ENCODE data around the gene IGDCC3.

Gene IGDCC3

GRCh38 chr15:65343374-65343981 lies 34.3 kb downstream of the IGDCC3 start:
- no peak for DNase-seq (ENCODE audit: low read depth, low spot score)

- no peak for DNase-seq (ENCODE audit: low read depth, low spot score)
Observed at GRCh38 chr15:65342493-65342892, 35.3 kb downstream of the IGDCC3 start.

- no peak for DNase-seq (ENCODE audit: low read depth, low spot score)
Observed at GRCh38 chr15:65339920-65340319, 37.9 kb downstream of the IGDCC3 start.

- no peak for DNase-seq (ENCODE audit: low read depth, low spot score)
Observed at GRCh38 chr15:65339416-65339815, 38.4 kb downstream of the IGDCC3 start.

GRCh38 chr15:65338823-65339222 lies 39.0 kb downstream of the IGDCC3 start:
- no peak for DNase-seq (ENCODE audit: low read depth, low spot score)

GRCh38 chr15:65338366-65338765 lies 39.4 kb downstream of the IGDCC3 start:
- no peak for DNase-seq (ENCODE audit: low read depth, low spot score)

GRCh38 chr15:65337436-65338070 lies 40.2 kb downstream of the IGDCC3 start:
- DNase-seq (ENCODE audit: low read depth, low spot score) = no peak

- no peak for DNase-seq (ENCODE audit: low read depth, low spot score)
Observed at GRCh38 chr15:65336493-65337435, 41.0 kb downstream of the IGDCC3 start.

- DNase-seq (ENCODE audit: low read depth, low spot score) = no peak
Observed at GRCh38 chr15:65335278-65336055, 42.3 kb downstream of the IGDCC3 start.

GRCh38 chr15:65334586-65335231 lies 43.1 kb downstream of the IGDCC3 start:
- no peak for DNase-seq (ENCODE audit: low read depth, low spot score)

- DNase-seq (ENCODE audit: low read depth, low spot score) = no peak
Observed at GRCh38 chr15:65333856-65334255, 43.9 kb downstream of the IGDCC3 start.

- DNase-seq (ENCODE audit: low read depth, low spot score) = no peak
Observed at GRCh38 chr15:65333148-65333820, 44.5 kb downstream of the IGDCC3 start.

- no peak for DNase-seq (ENCODE audit: low read depth, low spot score)
Observed at GRCh38 chr15:65332391-65333147, 45.2 kb downstream of the IGDCC3 start.

- no peak for DNase-seq (ENCODE audit: low read depth, low spot score)
Observed at GRCh38 chr15:65331811-65332210, 46.0 kb downstream of the IGDCC3 start.

- no peak for DNase-seq (ENCODE audit: low read depth, low spot score)
Observed at GRCh38 chr15:65330934-65331645, 46.7 kb downstream of the IGDCC3 start.

GRCh38 chr15:65329984-65330735 lies 47.6 kb downstream of the IGDCC3 start:
- DNase-seq (ENCODE audit: low read depth, low spot score) = no peak

GRCh38 chr15:65329288-65329983 lies 48.4 kb downstream of the IGDCC3 start:
- DNase-seq (ENCODE audit: low read depth, low spot score) = no peak
